Esophagus muscularis mucosa (tissue), 4 donors: Measurements from ENCODE around the gene GALNT2. TPM values are rescaled to one million over a fixed set of nuclear protein-coding genes. Genes with fewer than 3 reads are reported as not detected.
A peak's percentile ranks its signal among the peaks of the same experiment; 100 is the strongest.

Experiments used
- DNase-seq: peaks from one replicate; pipeline ENCODE4 v3.0.0-alpha.2; 2017; ENCODE audit errors: extremely low spot score
- H3K27ac ChIP-seq, 4 donors: fragments of 200-600 bp; sonication (generic); replicated peaks in 1 of 4; 1 replicate in 3 of 4; 2 replicates in 1 of 4; pipeline ENCODE4 v1.5.1; 2016 to 2019; ENCODE audit warnings: mild to moderate bottlenecking in 1 of 4
- H3K27me3 ChIP-seq, 4 donors: fragments of 200-600 bp; sonication (generic); one replicate each; pipeline versions ENCODE4 v1.5.1 to v1.6.0; 2016 to 2019
- H3K36me3 ChIP-seq, 4 donors: fragments of 200-600 bp; sonication (generic); one replicate each; pipeline ENCODE4 v1.5.1; 2016 to 2019
- H3K4me1 ChIP-seq, 4 donors: fragments of 200-600 bp; sonication (generic); one replicate each; pipeline ENCODE4 v1.5.1; 2016 to 2019
- H3K4me3 ChIP-seq, 4 donors: fragments of 200-600 bp; sonication (generic); 1 replicate in 2 of 4; 2 replicates in 2 of 4; pipeline ENCODE4 v1.5.1; 2016 to 2019; ENCODE audit warnings: mild to moderate bottlenecking in 4 of 4, moderate library complexity in 1 of 4
- H3K9me3 ChIP-seq, 4 donors: fragments of 200-600 bp; sonication (generic); 1 replicate in 3 of 4; 2 replicates in 1 of 4; pipeline ENCODE4 v1.5.1; 2016 to 2019
- CTCF ChIP-seq, 3 experiments: fragments of 200-600 bp in 2 of 3; fragments of 450-650 bp in 1 of 3; sonication (generic) in 2 of 3; IDR thresholded peaks; one replicate each; pipeline ENCODE4 v1.5.1; 2017 to 2019; ENCODE audit warnings: antibody characterized with exemption in 3 of 3, mild to moderate bottlenecking in 2 of 3, moderate library complexity in 1 of 3
- EP300 ChIP-seq: sonication (generic); formaldehyde crosslinking; IDR thresholded peaks from one replicate; pipeline ENCODE4 v1.6.1; 2017; ENCODE audit warnings: antibody characterized with exemption
- POLR2A ChIP-seq: fragments of 450-650 bp; IDR thresholded peaks from one replicate; pipeline ENCODE4 v1.6.1; 2017; ENCODE audit warnings: antibody characterized with exemption, moderate library complexity, mild to moderate bottlenecking, low read depth
- POLR2AphosphoS5 ChIP-seq, 2 donors: sonication (generic); formaldehyde crosslinking; IDR thresholded peaks; one replicate each; pipeline ENCODE4 v1.6.1; 2017; ENCODE audit warnings: antibody characterized with exemption in 2 of 2
- WGBS: methylation state at CpG from one replicate; pipeline ENCODE4 v1.1.5; 2018; 5-methylcytosine and 5-hydroxymethylcytosine counted together
- intact Hi-C: fragments of 100-400 bp; cut with DNase I; formaldehyde crosslinking; loops from one replicate; pipeline ENCODE4 v1.15.1; 2023
- total RNA-seq, 4 donors: library from RNA; depleted of rRNA; stranded (reverse); fragments of >200 nt; gene quantifications; one replicate each; pipeline versions ENCODE4 v1.1.0 to v1.2.1, GENCODE V29; 2016

The GALNT2 gene
- total RNA-seq = 100 to 1,000 TPM in 3 of 4 donors, 10 to 100 TPM in 1; 89.6 to 145 (median 129) TPM

- H3K4me1 ChIP-seq = peaks cover 17 to 50% (median 42%) of the 10 kb centered on the region in 4 donors
- peak; percentile 58 for TF ChIP-seq POLR2A
- TF ChIP-seq CTCF (IDR thresholded peaks at IDR 0.05) = no peak
- TF ChIP-seq POLR2AphosphoS5 (IDR thresholded peaks at IDR 0.05) = peak; percentile 54 to 82
- TF ChIP-seq EP300 = no peak
- intact Hi-C loops = loop anchor here (5.0 to 10.0 kb wide), 4 partner anchors 41 to 402 kb away; no protein-coding TSS in a partner anchor
- WGBS = 1% methylated on average over 6 of the region's 104 CpGs
- DNase-seq = no peak
- peak within 1 kb of the TSS; percentile 82 to 97 (median 90) for H3K4me3 ChIP-seq
- peak within 1 kb of the TSS; percentile 89 to 97 (median 96) for H3K27ac ChIP-seq
- no peaks in the 10 kb centered on the region for H3K27me3 ChIP-seq
- H3K36me3 ChIP-seq = no peaks in the 10 kb centered on the region
- H3K9me3 ChIP-seq = peaks cover 0 to 4% (median 0%) of the 10 kb centered on the region in 4 donors
Observed at GRCh38 chr1:230066466-230067404, at the start of gene GALNT2. TSS of gene GALNT2 (plus strand) at chr1:230067238. CDS start at chr1:230067281, 43 bp downstream.

GRCh38 chr1:230020451-230020850 lies 46.6 kb upstream of the GALNT2 start:
- intact Hi-C loops = no loop called here
- no peak overlapping the region for H3K4me3 ChIP-seq
- no peak overlapping the region for H3K27ac ChIP-seq
- H3K9me3 ChIP-seq = no peaks in the 10 kb centered on the region
- no peaks in the 10 kb centered on the region for H3K27me3 ChIP-seq
- peak; percentile 72 for DNase-seq
- TF ChIP-seq EP300 = no peak
- H3K4me1 ChIP-seq = no peaks in the 10 kb centered on the region
- 83% methylated on average over 3 of the region's 3 CpGs for whole genome bisulfite sequencing
- no peaks in the 10 kb centered on the region for H3K36me3 ChIP-seq

GRCh38 chr1:230022666-230023380 lies 44.2 kb upstream of the GALNT2 start:
- Histone ChIP-seq H3K9me3 (peaks cover 0 to 9% (median 4%) of the 10 kb centered on the region in 4 donors), H3K4me3 (no peak overlapping the region), H3K27me3 (no peaks in the 10 kb centered on the region), H3K27ac (no peak overlapping the region), H3K4me1 (no peaks in the 10 kb centered on the region), H3K36me3 (no peaks in the 10 kb centered on the region)
- intact Hi-C loops = no loop called here
- TF ChIP-seq EP300 (no peak), POLR2AphosphoS5 (IDR thresholded peaks at IDR 0.05) (no peak), CTCF (IDR thresholded peaks at IDR 0.05) (no peak), POLR2A (no peak)
- peak; percentile 75 for DNase-seq
- WGBS = 79% methylated on average over 6 of the region's 6 CpGs

GRCh38 chr1:230025686-230026085 lies 41.4 kb upstream of the GALNT2 start:
- H3K4me1 ChIP-seq = no peaks in the 10 kb centered on the region
- 87% methylated on average over 3 of the region's 3 CpGs for WGBS
- peaks cover 0 to 9% (median 4%) of the 10 kb centered on the region in 4 donors for H3K9me3 ChIP-seq
- H3K36me3 ChIP-seq = no peaks in the 10 kb centered on the region
- no peak overlapping the region for H3K27ac ChIP-seq
- peak; percentile 8 for DNase-seq
- H3K27me3 ChIP-seq = no peaks in the 10 kb centered on the region
- intact Hi-C loops = no loop called here
- TF ChIP-seq EP300 = no peak
- TF ChIP-seq POLR2A = no peak
- no peak for TF ChIP-seq POLR2AphosphoS5 (IDR thresholded peaks at IDR 0.05)
- TF ChIP-seq CTCF (IDR thresholded peaks at IDR 0.05) = no peak
- H3K4me3 ChIP-seq = no peak overlapping the region

- Histone ChIP-seq H3K36me3 (no peaks in the 10 kb centered on the region), H3K4me1 (no peaks in the 10 kb centered on the region), H3K9me3 (peaks cover 0 to 9% (median 4%) of the 10 kb centered on the region in 4 donors), H3K27me3 (no peaks in the 10 kb centered on the region), H3K27ac (no peak overlapping the region), H3K4me3 (no peak overlapping the region)
- DNase-seq = peak; percentile 74
- intact Hi-C loops = no loop called here
- WGBS = 67% methylated on average over 1 of the region's 1 CpG
- TF ChIP-seq POLR2A = no peak
- no peak for TF ChIP-seq CTCF (IDR thresholded peaks at IDR 0.05)
- no peak for TF ChIP-seq EP300
- no peak for TF ChIP-seq POLR2AphosphoS5 (IDR thresholded peaks at IDR 0.05)
Observed at GRCh38 chr1:230026139-230026538, 40.9 kb upstream of the GALNT2 start.
